Sigmoid colon (tissue), 7 donors: ENCODE data around the gene MINDY4. TPM values are rescaled to one million over a fixed set of nuclear protein-coding genes. Genes with fewer than 3 reads are reported as not detected.

Experiments used
- DNase-seq: peaks from one replicate; pipeline ENCODE4 v3.0.0-alpha.2; 2019
- H3K27ac ChIP-seq, 4 donors: fragments of 200-600 bp; sonication (generic); one replicate each; pipeline ENCODE4 v1.5.1; 2016 to 2019; ENCODE audit warnings: mild to moderate bottlenecking in 1 of 4
- H3K27me3 ChIP-seq, 3 donors: fragments of 200-600 bp; sonication (generic); one replicate each; pipeline ENCODE4 v1.5.1; 2019; ENCODE audit warnings: mild to moderate bottlenecking in 1 of 3
- H3K36me3 ChIP-seq, 4 donors: fragments of 200-600 bp; sonication (generic); one replicate each; pipeline ENCODE4 v1.5.1; 2016 to 2019
- H3K4me1 ChIP-seq, 4 donors: fragments of 200-600 bp; sonication (generic); one replicate each; pipeline ENCODE4 v1.5.1; 2017 to 2019
- H3K4me3 ChIP-seq, 4 donors: fragments of 200-600 bp; sonication (generic); one replicate each; pipeline ENCODE4 v1.5.1; 2017 to 2019; ENCODE audit warnings: mild to moderate bottlenecking in 2 of 4, moderate library complexity in 1 of 4
- H3K9me3 ChIP-seq, 4 donors: fragments of 200-600 bp in 3 of 4; sonication (generic) in 3 of 4; one replicate each; pipeline versions ENCODE4 v1.5.1 to v1.6.1; 2013 to 2019
- EP300 ChIP-seq, 4 donors: sonication (generic); formaldehyde crosslinking; IDR thresholded peaks; one replicate each; pipeline ENCODE4 v1.6.1; 2017; ENCODE audit warnings: antibody characterized with exemption in 4 of 4
- POLR2A ChIP-seq, 2 donors: fragments of 450-650 bp; IDR thresholded peaks; one replicate each; pipeline ENCODE4 v1.6.1; 2016; ENCODE audit warnings: antibody characterized with exemption in 2 of 2, mild to moderate bottlenecking in 2 of 2, moderate library complexity in 2 of 2
- POLR2AphosphoS5 ChIP-seq, 4 donors: sonication (generic); formaldehyde crosslinking; IDR thresholded peaks; one replicate each; pipeline ENCODE4 v1.6.1; 2017; ENCODE audit warnings: antibody characterized with exemption in 4 of 4
- WGBS, 2 donors: extraction: QIAGEN DNeasy Blood & Tissue Kit; methylation state at CpG; one replicate each; pipeline ENCODE4 v1.1.7; 2013; 5-methylcytosine and 5-hydroxymethylcytosine counted together
- intact Hi-C: fragments of 100-400 bp; cut with DNase I; formaldehyde crosslinking; loops from one replicate; pipeline ENCODE4 v1.15.1; 2023
- polyA plus RNA-seq, 3 donors: library from polyadenylated mRNA; stranded (reverse); fragments of 200-250 nt; gene quantifications; one replicate each; pipeline ENCODE4 v1.2.3, GENCODE V29; 2013
- total RNA-seq, 4 donors: library from RNA; depleted of rRNA; stranded (reverse); fragments of >200 nt; gene quantifications; one replicate each; pipeline ENCODE4 v1.1.0, GENCODE V29; 2016
- TF ChIP-seq, protein P1 (sequence below), 4 experiments: fragments of 450-650 bp in 3 of 4; fragments of 200-600 bp in 1 of 4; IDR thresholded peaks; one replicate each; pipeline ENCODE4 v1.5.1; 2016 to 2019; ENCODE audit warnings: antibody characterized with exemption in 4 of 4, mild to moderate bottlenecking in 3 of 4, moderate library complexity in 2 of 4
- donor health status: healthy with polysubstance abuse.
- donor health status: Bipolar disorder and iron deficiency.
- donor health status: healthy.

The MINDY4 gene
- total and polyA plus RNA-seq, 7 donors = 1.2 to 26.3 (median 9.4) TPM

DNA sequence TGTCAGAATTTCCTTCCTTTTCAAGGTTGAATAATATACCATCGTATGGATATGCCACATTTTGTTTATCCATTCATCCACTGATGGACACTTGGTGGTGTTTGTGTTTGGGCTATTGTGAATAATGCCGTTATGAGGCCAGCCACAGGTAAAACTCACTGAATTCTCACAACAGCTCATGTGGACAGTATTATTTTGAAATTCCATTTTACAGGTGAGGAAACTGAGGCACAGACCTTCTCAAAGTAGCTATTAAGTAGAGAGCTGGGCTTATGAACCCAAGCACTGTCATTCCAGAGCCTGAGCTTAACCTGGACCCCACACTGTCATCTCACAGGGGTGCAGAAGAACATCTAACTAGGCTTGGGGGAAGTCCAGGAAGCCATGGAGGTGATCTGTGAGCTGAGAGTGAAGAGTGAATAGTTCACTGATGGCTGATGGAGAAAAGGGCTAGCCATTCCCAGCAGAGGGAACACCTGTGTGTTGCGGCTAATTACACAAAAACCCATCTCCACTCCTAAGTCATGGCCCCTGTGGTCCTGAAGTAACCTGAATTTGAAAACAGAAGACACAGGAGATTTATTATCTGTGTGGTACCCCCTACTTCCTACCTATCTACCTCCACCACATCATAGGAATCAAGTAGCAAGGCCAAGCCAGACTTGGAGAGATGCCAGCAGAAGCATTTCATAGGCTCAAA, 10.6 kb upstream of the MINDY4 start:
- Histone ChIP-seq H3K4me1 (peaks cover 0 to 48% (median 41%) of the 10 kb centered on the region in 4 donors), H3K27ac (peak overlapping the region in 1 of 4 donors; percentile 41), H3K36me3 (no peaks in the 10 kb centered on the region), H3K27me3 (no peaks in the 10 kb centered on the region), H3K9me3 (no peaks in the 10 kb centered on the region), H3K4me3 (no peak overlapping the region)
- DNase-seq = peak; percentile 67
- intact Hi-C loops = no loop called here
- TF ChIP-seq EP300 (IDR thresholded peaks at IDR 0.05) (no peak), POLR2A (IDR thresholded peaks at IDR 0.05) (no peak), POLR2AphosphoS5 (IDR thresholded peaks at IDR 0.05) (no peak)
- TF ChIP-seq, protein P1, sequence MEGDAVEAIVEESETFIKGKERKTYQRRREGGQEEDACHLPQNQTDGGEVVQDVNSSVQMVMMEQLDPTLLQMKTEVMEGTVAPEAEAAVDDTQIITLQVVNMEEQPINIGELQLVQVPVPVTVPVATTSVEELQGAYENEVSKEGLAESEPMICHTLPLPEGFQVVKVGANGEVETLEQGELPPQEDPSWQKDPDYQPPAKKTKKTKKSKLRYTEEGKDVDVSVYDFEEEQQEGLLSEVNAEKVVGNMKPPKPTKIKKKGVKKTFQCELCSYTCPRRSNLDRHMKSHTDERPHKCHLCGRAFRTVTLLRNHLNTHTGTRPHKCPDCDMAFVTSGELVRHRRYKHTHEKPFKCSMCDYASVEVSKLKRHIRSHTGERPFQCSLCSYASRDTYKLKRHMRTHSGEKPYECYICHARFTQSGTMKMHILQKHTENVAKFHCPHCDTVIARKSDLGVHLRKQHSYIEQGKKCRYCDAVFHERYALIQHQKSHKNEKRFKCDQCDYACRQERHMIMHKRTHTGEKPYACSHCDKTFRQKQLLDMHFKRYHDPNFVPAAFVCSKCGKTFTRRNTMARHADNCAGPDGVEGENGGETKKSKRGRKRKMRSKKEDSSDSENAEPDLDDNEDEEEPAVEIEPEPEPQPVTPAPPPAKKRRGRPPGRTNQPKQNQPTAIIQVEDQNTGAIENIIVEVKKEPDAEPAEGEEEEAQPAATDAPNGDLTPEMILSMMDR (IDR thresholded peaks at IDR 0.05) = no peak
- 95% methylated on average over 3 of the region's 3 CpGs for WGBS, 2 donors

DNA sequence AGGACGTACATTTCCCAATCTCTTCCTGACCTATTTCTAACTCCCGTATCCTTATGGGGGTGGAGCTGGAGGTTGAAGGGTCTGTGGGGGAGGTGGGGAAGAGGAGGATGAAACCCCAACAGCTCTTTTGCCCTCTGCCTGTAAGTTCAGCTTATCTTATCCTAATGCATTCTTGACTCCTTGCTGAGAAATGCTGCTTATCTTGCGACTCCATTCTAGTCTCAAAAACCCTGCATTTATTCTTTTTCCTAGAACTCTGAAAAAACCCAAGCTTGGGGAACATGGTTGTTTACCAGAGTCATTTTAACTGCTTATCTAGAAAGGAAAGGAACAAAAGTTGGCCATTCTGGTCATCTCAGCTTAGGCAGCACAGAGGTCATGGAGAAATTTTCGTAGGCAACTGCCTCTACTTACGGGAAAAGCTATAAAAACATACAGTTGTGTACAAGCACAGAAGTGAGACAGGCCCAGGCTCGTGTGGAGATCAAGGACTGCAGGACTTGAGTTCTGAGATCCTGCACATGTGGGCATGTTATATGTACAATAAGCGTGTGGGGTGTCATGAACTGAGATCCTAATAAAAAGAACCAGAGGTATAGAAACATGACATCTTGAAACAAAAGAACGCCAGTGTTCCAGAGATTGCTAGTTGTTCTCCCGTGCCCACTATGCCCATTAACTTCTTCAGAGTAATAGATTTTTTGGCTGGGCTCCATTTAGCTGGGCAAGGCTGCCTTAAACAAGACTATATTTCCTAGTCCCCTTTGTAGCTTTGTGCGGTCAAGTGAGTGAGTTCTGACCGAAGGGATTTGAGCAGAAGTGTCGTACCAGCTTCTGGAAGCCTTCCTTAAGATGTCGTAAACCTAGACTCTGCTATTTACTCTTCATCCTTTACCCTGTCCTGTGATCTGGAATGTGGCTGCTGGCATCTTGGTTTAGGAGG, 9.7 kb upstream of the MINDY4 start:
- intact Hi-C loops = no loop called here
- no peaks in the 10 kb centered on the region for H3K9me3 ChIP-seq
- peaks cover 0 to 44% (median 38%) of the 10 kb centered on the region in 4 donors for H3K4me1 ChIP-seq
- no peak for TF ChIP-seq POLR2A (IDR thresholded peaks at IDR 0.05)
- no peak for TF ChIP-seq EP300 (IDR thresholded peaks at IDR 0.05)
- no peak for TF ChIP-seq POLR2AphosphoS5 (IDR thresholded peaks at IDR 0.05)
- TF ChIP-seq, protein P1 (IDR thresholded peaks at IDR 0.05) = no peak
- 80 to 83% methylated on average over 13 of the region's 13 CpGs for WGBS, 2 donors
- peak overlapping the region in 1 of 4 donors; percentile 41 for H3K27ac ChIP-seq
- no peaks in the 10 kb centered on the region for H3K36me3 ChIP-seq
- no peaks in the 10 kb centered on the region for H3K27me3 ChIP-seq
- DNase-seq = no peak
- H3K4me3 ChIP-seq = no peak overlapping the region

DNA sequence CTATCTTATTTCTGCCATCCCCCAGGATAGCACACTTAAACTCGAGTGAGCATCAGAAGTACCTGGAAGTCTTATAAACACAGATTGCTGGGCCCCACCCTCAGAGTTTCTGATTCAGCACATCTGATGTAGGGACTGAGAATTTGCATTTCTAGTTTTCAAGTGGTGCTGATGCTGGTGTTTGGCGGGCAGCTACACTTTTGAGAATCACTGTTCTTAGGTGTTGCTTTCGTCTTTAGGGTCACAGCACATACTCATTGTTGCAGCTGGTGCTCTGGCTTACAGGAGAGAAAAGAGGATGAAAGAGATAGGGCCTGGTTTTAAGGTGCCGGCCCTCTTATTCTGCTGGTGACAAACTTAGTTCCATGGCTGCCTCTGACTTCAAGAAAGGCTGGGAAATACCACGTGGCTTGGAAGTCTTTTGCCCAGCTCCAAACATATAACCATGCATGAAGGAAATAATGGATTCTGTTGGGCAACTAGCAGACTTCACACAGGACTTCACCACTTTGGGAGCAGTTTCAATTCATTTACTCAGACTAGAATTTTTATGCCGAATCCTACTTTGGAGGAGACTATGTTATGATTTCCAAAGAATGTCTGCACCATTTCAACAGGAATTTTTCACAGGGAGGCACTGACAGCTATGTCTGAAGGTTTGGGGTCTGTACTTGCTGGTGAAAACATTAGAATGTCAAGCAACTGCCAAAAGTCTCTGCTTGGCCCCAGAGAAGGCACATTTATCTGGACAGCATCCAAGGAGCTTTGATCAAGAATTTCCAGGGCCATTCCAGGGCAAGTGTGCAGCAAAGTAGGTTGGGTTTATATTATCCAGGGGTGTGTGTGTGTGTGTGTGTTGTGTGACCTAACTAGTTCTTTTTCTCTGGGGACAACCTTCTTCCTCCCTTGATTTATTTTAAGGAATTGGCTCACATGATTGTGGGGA, 6.9 kb upstream of the MINDY4 start:
- peak; percentile 61 for DNase-seq
- TF ChIP-seq POLR2A (IDR thresholded peaks at IDR 0.05) (no peak), EP300 (IDR thresholded peaks at IDR 0.05) (peak in 1 of 4 donors; percentile 33), POLR2AphosphoS5 (IDR thresholded peaks at IDR 0.05) (peak in 3 of 4 donors; percentile 25 to 69 (median 62))
- peak overlapping the region; percentile 55 to 72 (median 66) for H3K27ac ChIP-seq
- intact Hi-C loops = no loop called here
- no peaks in the 10 kb centered on the region for H3K27me3 ChIP-seq
- H3K4me1 ChIP-seq = peaks cover 0 to 35% (median 27%) of the 10 kb centered on the region in 4 donors
- H3K9me3 ChIP-seq = no peaks in the 10 kb centered on the region
- no peaks in the 10 kb centered on the region for H3K36me3 ChIP-seq
- no peak overlapping the region for H3K4me3 ChIP-seq
- 78 to 82% methylated on average over 6 of the region's 6 CpGs for WGBS, 2 donors

DNA sequence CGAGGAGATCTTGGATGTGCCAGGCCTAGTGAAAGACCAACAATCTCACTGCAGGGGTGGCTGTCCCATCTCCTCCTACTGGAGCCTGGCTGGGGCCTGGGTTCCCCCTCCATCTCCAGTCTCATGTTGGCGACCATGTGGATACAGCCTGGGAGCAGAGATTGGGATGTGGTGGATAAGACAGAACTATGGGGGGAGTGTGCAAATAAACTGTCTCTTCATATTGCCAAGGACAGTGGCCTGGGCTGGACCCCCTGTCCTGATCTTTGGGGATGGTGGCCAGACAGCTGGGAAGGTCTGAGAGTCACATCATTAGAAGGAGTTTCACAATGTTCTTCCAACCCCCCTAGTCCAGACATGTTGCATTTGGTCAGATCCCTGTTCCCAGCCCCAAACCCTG, 5.8 kb upstream of the MINDY4 start:
- TF ChIP-seq EP300 (IDR thresholded peaks at IDR 0.05) (no peak), POLR2A (IDR thresholded peaks at IDR 0.05) (no peak)
- intact Hi-C loops = no loop called here
- Histone ChIP-seq H3K4me1 (peaks cover 0 to 36% (median 29%) of the 10 kb centered on the region in 4 donors), H3K36me3 (no peaks in the 10 kb centered on the region), H3K9me3 (no peaks in the 10 kb centered on the region), H3K27ac (peak overlapping the region; percentile 55 to 72 (median 66)), H3K27me3 (no peaks in the 10 kb centered on the region), H3K4me3 (no peak overlapping the region)
- DNase-seq = peak; percentile 43
- 92 to 93% methylated on average over 2 of the region's 2 CpGs for WGBS, 2 donors

DNA sequence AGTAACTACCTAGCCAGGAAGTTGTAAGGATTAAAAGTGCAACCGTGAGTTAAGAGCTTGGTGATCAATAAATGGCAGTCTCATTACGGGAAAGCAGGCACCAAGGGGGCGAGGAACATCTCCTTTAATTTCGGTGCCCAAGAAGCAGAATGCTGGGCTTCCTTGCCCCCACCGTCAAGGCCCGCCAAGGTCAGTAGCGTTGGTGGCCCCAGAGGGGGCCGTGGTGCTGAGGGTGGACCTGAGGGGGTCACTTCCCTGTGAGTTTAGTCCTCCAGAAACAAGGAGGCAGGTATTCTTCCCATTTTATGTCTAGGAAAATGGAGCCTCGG, 408 bp upstream of the MINDY4 start:
- Histone ChIP-seq H3K27ac (peak overlapping the region; percentile 80 to 89 (median 84)), H3K36me3 (no peaks in the 10 kb centered on the region), H3K4me1 (peaks cover 0 to 22% (median 14%) of the 10 kb centered on the region in 4 donors), H3K9me3 (no peaks in the 10 kb centered on the region), H3K27me3 (no peaks in the 10 kb centered on the region), H3K4me3 (peak overlapping the region; percentile 53 to 77 (median 71))
- DNase-seq = no peak
- TF ChIP-seq POLR2A (IDR thresholded peaks at IDR 0.05) (no peak), EP300 (IDR thresholded peaks at IDR 0.05) (no peak), POLR2AphosphoS5 (IDR thresholded peaks at IDR 0.05) (no peak)
- TF ChIP-seq, protein P1 (IDR thresholded peaks at IDR 0.05) = no peak
- WGBS, 2 donors = 64 to 66% methylated on average over 9 of the region's 9 CpGs
- intact Hi-C loops = no loop called here
